ENCODE measurements around the gene TMEM222.
"Not testable (repeated sequence)": the region's sequence is repeated elsewhere in the genome, so short reads cannot be mapped to it uniquely, and the experiment has no call there.

TMEM222 gene

GRCh38 chr1:27380766-27381733 is 59.1 kb downstream of the TMEM222 start:
- no peak for DNase-seq

DNA sequence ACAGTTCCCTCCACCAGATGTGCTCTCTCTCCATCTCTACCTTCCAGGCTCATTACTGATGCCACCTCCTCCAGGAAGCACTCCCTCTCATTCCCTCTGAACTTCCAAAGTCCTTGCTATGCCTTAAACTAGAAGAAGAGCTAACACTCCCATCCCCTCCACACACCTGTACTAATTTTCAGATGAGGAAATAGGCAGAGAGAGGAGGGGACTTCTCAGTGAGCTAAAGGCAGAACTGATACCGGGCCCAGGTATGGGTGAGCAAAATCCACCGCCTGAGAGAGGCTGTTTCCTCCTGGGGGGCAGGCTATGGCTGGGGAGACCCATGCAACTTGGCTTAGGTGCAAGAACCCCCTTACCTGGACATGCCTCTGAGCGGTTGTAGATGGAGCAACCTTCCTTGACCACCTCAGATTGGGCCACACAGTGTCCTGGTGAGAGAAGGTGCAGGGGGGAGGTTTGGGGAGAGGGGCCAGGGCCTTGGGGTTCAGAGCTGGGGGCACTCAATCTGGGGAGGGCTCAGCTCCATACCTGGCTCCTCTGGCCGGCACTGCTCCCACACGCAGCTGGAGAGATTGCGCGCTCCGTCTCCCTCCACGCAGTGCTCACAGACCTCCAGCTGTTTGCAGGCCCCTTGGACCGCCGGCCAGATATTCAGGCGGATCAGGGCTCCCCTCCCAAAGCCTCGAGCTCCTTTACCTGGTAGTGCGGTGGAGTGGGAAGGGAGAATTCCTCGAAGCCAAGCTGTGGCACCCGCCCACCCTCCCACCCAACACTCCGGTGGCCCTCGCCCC is 60.2 kb downstream of the TMEM222 start:
- DNase-seq, result no peak

DNA sequence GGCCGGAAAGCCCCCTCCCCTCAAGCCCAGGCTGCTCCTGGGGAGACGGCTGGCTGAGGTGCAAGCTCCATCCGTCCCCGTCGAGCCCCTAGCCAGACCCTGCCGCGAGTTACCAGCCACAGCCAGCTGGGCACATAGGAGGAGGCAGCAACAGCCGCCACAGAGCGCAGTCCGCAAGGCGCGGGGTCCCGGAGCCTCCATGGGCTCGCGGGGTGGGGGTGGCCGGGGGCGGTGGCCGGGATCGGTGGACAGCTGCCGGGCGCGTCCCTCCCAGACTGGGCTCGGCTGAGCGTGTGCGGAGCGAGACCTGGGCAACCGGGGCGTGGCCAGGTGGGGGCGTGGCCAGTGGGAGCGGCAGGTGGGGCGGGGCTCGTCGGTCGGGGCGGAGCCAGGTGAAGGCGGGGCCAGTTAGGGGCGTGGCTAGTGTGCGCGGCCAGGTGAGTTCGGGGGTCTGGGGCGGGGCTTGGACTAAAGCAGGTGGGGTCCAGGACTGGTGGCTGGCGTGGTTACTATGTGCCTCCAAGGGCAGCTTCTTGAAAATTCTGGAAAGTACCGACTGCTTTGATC is 61.2 kb downstream of the TMEM222 start, which contains the start of gene CD164L2:
Gene CD164L2, minus strand, starts transcription at position 295 of the 567 bp plus-strand sequence. Its CDS starts 94 bp downstream, at position 201.
- no peak for DNase-seq

DNA sequence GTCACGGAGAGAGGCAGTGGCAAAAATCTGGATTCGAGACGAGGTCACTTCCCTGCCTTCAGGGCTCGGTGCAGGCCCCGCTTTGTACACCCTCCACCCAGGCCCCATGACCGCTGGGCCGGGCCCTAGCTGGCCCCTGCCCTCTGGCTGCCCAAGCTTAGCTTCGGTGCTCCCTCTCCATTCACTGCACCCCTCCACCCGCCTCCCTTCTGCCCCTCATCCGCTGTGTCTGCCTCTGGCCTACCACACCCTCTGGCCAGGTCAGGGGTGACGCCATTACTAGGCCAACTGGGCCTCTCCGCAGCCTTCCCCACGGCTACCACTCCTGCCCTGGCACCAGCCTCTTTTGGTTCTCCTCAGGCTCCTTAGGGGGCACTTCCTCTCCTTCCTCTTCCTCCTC is 61.7 kb downstream of the TMEM222 start:
- no peak for DNase-seq

GRCh38 chr1:27384797-27385196 is 62.8 kb downstream of the TMEM222 start:
- DNase-seq, result not testable (repeated sequence)

Data from NCI-H1092 (cell line).